Activated CD8-positive, alpha-beta memory T cell treated with anti-CD3 and anti-CD28 coated beads for 36 hours (primary cell): ENCODE results near the gene DGCR2. TPM values are rescaled to one million over a fixed set of nuclear protein-coding genes. Genes with fewer than 3 reads are reported as not detected.
"Not testable (repeated sequence)": the region's sequence is repeated elsewhere in the genome, so short reads cannot be mapped to it uniquely, and the experiment has no call there.

Source experiments
- CTCF ChIA-PET: fragments of 350-600 bp; sonication (Branson Sonifier 250); formaldehyde crosslinking; loops from one replicate; lab custom pipeline; 2021; ENCODE audit warnings: antibody characterized with exemption; lab: Charles Lee
- POLR2A ChIA-PET: fragments of 350-600 bp; sonication (Branson Sonifier 250); formaldehyde crosslinking; loops from one replicate; lab custom pipeline; 2021; ENCODE audit warnings: antibody characterized with exemption; lab: Charles Lee
- total RNA-seq, 2 experiments: library from RNA; stranded (reverse); gene quantifications; one replicate each; pipeline ENCODE4 v1.2.3, GENCODE V29; 2021

The DGCR2 gene
- total RNA-seq, 2 experiments from 2014 or later = 23.7 to 25.0 TPM

GRCh38 chr22:19004471-19004870, 117.7 kb downstream of the DGCR2 start:
- ChIA-PET CTCF (no interaction called here), POLR2A (no interaction called here)

DNA sequence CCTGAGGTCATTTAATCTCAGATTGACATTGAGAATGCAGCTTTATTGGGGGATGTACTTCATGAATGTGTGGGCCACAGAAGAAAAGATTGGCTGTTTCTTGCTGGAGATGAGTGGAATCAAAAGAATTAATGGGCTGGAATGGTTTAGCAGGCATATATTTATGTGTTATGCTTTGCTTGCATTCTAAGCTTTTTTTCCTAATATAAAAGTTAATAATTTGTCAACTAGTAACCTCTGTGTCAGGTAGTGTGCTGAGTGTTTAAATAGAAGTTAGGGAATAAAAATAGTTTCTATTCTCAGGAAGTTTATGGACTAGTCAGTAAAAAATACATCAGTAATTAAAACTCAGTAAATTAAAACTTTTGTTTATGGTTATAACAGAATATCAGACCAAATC, 118.7 kb downstream of the DGCR2 start:
- ChIA-PET POLR2A (no interaction called here), CTCF (no interaction called here)

DNA sequence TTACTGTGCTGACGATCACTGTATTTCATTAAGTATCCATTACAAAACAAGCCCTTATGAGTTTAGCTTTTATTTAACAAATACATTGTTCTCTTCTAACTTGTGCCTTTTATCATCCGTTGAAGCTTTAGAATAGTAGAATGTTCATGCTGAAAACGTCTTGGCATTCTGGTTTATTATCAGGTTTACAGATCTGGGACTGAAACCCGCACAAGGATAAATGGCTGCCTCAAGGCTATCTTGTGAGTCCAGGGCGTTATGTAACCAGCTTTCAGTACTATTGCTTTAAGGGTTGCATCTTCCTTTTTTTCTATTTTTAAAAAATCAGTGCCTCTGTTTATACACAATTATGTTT, 119.6 kb downstream of the DGCR2 start:
- CTCF ChIA-PET = no interaction called here

GRCh38 chr22:19001204-19001603, 121.0 kb downstream of the DGCR2 start:
- POLR2A ChIA-PET = no interaction called here

More for the DNA sequence above, 119.6 kb downstream of the DGCR2 start:
- POLR2A ChIA-PET = interaction anchor here (0.6 kb wide), 1 partner anchor 15 kb away, joined by 4 read pairs; no protein-coding TSS in a partner anchor

GRCh38 chr22:19000106-19000505, 122.1 kb downstream of the DGCR2 start:
- CTCF ChIA-PET, POLR2A ChIA-PET: not testable (repeated sequence)

More at GRCh38 chr22:19001204-19001603, 121.0 kb downstream of the DGCR2 start:
- CTCF ChIA-PET = no interaction called here

GRCh38 chr22:18999416-18999815, 122.8 kb downstream of the DGCR2 start:
- ChIA-PET POLR2A (no interaction called here), CTCF (no interaction called here)

DNA sequence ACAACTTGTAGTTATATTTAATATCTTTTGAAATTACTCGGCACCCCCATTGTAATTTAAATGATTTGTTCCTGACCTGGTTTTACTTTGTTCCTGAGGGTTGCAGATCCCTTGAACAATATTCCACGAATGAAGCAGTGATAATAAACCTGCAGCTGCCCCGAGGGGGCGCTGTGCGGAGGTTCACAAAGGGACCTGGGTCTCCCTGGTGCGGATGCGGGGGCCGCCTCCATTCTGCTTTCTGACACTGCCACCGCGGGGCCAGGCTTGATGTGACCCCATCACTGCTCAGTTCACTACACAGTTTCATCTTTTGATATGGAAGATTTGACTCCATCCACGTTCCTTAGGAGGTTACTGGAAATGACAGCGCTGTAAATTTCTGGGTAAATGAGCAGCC, 123.2 kb downstream of the DGCR2 start:
- ChIA-PET POLR2A (no interaction called here), CTCF (no interaction called here)

- POLR2A ChIA-PET = no interaction called here
- CTCF ChIA-PET = no interaction called here
These were observed 124.3 kb downstream of the DGCR2 start for GRCh38 chr22:18997925-18998315.

DNA sequence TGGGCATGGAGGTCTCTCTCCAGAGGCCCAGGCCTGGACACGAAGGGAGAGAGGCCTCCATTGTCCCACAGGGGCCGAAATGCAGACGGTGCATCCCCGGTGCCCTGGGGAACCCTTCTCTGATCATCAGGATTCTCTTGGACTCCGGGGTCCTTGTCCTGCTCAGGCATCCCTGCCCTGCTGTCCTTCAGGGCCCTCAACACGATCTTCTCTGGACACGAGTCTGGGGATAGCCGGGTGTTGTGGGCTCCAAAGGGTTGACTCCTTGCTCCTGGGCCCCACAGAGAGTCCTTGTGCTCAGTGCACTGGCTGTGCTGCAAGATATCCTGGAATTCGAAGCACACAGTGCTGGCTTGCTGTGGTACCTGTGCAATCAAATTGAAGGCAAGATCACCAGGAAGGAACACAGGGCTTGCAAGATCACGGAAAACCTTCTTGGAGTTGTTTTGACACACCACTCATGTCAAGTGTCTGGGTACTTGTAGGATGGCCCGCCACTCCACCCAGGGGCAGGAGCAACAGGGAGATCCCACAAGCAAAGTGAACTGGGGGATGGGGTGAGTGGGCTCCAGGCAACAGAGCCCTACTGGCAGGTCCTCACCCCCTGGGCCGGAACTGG, 124.8 kb downstream of the DGCR2 start:
- POLR2A ChIA-PET = no interaction called here
- CTCF ChIA-PET = no interaction called here

DNA sequence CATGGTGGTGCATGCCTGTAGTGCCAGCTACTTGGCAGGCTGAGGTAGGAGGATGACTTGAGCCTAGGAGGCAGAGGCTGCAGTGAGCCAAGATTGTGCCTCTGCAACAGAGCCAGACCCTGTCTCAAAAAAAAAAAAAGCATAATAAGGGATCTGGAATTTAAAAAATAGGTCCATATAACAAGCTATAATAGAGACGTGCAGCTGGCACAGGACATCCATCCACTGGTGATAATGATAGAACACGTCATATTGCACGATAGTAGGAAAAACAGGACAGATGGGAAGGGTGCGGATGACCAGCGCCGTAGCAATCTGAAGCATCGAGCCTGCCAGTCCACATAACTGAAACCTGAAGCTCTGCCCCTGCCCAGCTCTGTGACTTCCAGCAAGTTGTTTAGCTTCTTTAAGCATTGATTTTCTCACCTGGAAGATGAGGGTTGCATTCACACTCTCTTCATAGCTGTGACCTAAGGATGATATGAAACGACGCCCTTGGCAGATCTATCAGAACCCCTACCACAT, 125.8 kb downstream of the DGCR2 start:
- CTCF ChIA-PET = no interaction called here
- POLR2A ChIA-PET = no interaction called here

DNA sequence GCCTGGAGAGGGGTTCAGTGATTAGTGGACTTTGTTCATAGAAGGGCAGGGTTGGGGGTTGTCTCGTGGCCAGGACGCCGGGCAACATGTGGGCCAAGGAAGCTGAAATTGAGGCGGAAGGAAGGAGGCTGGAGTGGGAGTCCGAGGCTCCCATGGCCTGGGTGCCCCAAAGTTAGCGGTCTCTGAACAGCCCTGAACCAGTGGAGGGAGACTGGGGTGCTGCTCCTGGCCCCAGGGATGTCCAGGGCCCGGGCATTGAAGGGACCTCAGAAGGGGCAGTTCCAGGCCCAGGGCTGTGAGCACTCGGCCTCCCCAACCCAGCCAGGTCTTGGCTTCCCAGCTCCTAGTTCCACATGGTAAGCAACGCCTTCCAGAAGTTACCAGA, 126.9 kb downstream of the DGCR2 start:
- ChIA-PET POLR2A (no interaction called here), CTCF (no interaction called here)

GRCh38 chr22:18994701-18995326, 127.4 kb downstream of the DGCR2 start:
- ChIA-PET POLR2A (no interaction called here), CTCF (no interaction called here)

DNA sequence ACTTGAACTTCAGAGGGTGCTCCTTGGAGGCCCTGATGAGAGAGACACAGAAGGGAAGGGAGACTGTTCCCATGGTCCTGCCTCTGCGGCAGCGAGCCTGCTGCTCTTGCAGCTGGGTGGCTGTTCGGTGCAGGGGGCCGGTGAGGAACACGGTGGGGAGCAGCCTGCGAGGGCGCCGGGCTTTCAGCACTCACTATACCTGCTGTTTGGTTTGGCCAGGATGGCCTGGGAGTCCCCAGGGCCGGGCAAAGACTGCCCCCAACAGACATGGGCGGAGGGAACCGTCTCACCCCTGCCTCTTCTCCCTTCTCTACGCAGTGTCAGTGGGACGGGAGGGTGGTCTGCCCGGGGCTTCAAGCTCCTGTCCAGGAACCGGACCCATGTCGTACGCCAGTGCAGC, 128.2 kb downstream of the DGCR2 start:
- POLR2A ChIA-PET = no interaction called here
- CTCF ChIA-PET = no interaction called here

GRCh38 chr22:18992543-18993198, 129.5 kb downstream of the DGCR2 start:
- ChIA-PET CTCF (no interaction called here), POLR2A (no interaction called here)

DNA sequence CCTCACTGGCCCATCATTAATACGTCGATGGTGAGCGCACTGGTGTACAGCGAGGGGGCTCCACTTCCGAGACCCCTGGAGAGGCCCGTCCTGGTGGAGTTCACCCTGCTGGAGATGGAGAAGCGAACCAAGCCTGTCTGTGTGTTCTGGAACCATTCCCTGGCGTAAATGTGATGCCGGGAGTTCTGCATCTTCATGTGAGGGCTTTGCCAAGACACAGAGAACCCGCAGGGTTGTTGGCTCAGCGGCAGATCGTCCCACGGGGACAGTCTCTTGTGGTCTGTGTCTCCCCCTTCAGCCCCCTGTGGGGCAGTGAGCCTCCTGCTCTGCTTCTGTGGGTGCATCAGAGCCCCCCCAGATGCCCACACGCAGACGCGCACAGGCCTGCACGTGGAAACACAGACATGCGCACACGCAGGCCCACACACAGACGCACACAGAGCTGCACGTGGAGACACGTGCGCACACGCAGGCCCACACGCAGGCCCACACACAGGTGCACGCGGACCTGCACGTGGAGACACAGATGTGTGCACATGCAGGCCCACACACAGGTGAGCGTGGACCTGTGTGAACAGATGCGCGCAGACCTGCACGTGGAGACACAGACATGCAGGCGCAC, 130.3 kb downstream of the DGCR2 start:
- CTCF ChIA-PET = no interaction called here
- POLR2A ChIA-PET = no interaction called here

DNA sequence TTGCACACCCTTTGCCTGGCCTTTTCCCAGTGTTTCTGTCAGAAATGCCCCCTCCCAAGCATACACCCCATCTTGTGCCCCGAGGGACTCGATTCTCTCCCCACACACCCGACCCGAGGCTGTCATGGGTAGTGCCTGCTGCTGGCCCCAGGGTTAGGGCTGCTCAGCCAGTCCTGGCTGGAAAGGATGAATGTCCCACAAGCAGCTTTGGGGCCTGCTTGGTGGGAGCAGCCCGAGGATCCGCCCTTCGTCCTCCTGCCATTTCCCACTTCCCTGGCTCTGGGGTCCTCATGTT, 131.1 kb downstream of the DGCR2 start:
- CTCF ChIA-PET = no interaction called here
- POLR2A ChIA-PET = no interaction called here

GRCh38 chr22:18990355-18991137, 131.7 kb downstream of the DGCR2 start:
- ChIA-PET POLR2A (no interaction called here), CTCF (no interaction called here)

- CTCF ChIA-PET = no interaction called here
- POLR2A ChIA-PET = no interaction called here
These were observed 133.3 kb downstream of the DGCR2 start for GRCh38 chr22:18988958-18989357.

DNA sequence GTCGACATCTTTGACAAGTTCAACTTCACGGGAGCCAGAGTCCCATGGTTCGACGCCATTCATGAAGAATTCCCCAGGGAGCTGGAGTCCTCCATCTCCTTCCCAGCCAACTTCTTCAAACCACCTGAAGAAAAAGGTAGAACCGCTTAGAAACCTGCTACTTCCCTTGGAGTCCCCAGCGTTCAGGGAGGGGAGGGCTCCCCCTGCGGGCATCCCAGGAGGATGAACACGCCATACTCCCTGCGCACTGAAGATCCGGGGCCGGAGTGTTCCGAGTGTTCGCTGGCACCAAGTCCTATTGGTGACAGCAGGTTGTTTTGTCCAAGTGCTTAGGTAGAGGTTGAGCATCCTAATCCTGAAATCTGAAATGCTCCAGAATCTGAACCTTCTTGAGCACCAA, 134.4 kb downstream of the DGCR2 start:
- POLR2A ChIA-PET = interaction anchor here (0.7 kb wide), 1 partner anchor 15 kb away, joined by 4 read pairs; no protein-coding TSS in a partner anchor
- CTCF ChIA-PET = no interaction called here

DNA sequence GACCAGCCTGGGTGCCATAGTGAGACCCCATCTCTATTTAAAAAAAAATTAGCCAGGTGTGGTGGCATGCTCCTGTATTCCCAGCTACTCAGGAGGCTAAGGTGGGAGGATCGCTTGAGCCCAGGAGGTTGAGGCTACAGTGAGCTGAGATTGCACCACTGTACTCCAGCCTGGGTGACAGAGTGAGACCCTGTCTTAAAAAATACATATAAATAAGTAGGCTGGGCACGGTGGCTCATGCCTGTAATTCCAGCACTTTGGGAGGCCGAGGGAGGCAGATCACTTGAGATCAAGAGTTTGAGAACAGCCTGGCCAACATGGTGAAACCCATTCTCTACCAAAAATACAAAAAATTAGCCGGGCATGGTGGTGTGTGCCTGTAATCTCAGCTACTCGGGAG, 135.1 kb downstream of the DGCR2 start:
- POLR2A ChIA-PET = not testable (repeated sequence)

More for the DNA sequence above, 135.1 kb downstream of the DGCR2 start:
- CTCF ChIA-PET = not testable (repeated sequence)
